ENCODE measurements around the gene CMSS1. TPM values are rescaled to one million over a fixed set of nuclear protein-coding genes. Genes with fewer than 3 reads are reported as not detected.
A peak's percentile ranks its signal among the peaks of the same experiment; 100 is the strongest.

The CMSS1 gene
- total RNA-seq, 1 experiment from 2014 or later, result 55.8 TPM

- Mint-ChIP-seq H3K4me3 (ENCODE audit: low read depth, unreplicated experiment) (no peak overlapping the region), H3K36me3 (ENCODE audit: insufficient read depth, unreplicated experiment) (no peaks in the 10 kb centered on the region), H3K27ac (ENCODE audit: unreplicated experiment) (no peak overlapping the region), H3K27me3 (ENCODE audit: unreplicated experiment) (no peaks in the 10 kb centered on the region), H3K9me3 (ENCODE audit: low read depth, unreplicated experiment) (no peaks in the 10 kb centered on the region), H3K4me1 (ENCODE audit: low read depth, unreplicated experiment) (peaks cover 26% of the 10 kb centered on the region)
- no TSS peak for BruUV-seq (replicated peaks)
- intact Hi-C loops (cut with micrococcal nuclease; ENCODE audit: unreplicated experiment), result no loop called here
- no peak for TF ChIP-seq CTCF (IDR thresholded peaks at IDR 0.05; ENCODE audit: unreplicated experiment)
- CTCF ChIA-PET, result interaction anchor here (0.7 to 0.9 kb wide), 2 partner anchors 36 to 196 kb away, joined by 3 to 4 read pairs; no protein-coding TSS in a partner anchor
- DNase-seq, result no peak
Observed at GRCh38 chr3:99884484-99884883, 66.8 kb downstream of the CMSS1 start.

GRCh38 chr3:99885085-99885484 is 67.4 kb downstream of the CMSS1 start:
- Mint-ChIP-seq H3K4me1 (ENCODE audit: low read depth, unreplicated experiment) (peaks cover 26% of the 10 kb centered on the region), H3K27me3 (ENCODE audit: unreplicated experiment) (no peaks in the 10 kb centered on the region), H3K4me3 (ENCODE audit: low read depth, unreplicated experiment) (no peak overlapping the region), H3K27ac (ENCODE audit: unreplicated experiment) (no peak overlapping the region), H3K36me3 (ENCODE audit: insufficient read depth, unreplicated experiment) (no peaks in the 10 kb centered on the region), H3K9me3 (ENCODE audit: low read depth, unreplicated experiment) (no peaks in the 10 kb centered on the region)
- CTCF ChIA-PET, result interaction anchor here (0.9 kb wide), 1 partner anchor 35 kb away, joined by 4 read pairs; no protein-coding TSS in a partner anchor
- no peak for TF ChIP-seq CTCF (IDR thresholded peaks at IDR 0.05; ENCODE audit: unreplicated experiment)
- no TSS peak for BruUV-seq (replicated peaks)
- intact Hi-C loops (cut with micrococcal nuclease; ENCODE audit: unreplicated experiment), result no loop called here
- DNase-seq, result no peak

- intact Hi-C loops (cut with micrococcal nuclease; ENCODE audit: unreplicated experiment), result no loop called here
- H3K27ac Mint-ChIP-seq (ENCODE audit: unreplicated experiment), result peak overlapping the region; percentile 7
Observed at GRCh38 chr3:99885851-99886250, 68.2 kb downstream of the CMSS1 start.

GRCh38 chr3:99891610-99892285 is 74.1 kb downstream of the CMSS1 start:
- no peak for TF ChIP-seq CTCF (IDR thresholded peaks at IDR 0.05; ENCODE audit: unreplicated experiment)
- H3K4me1 Mint-ChIP-seq (ENCODE audit: low read depth, unreplicated experiment), result peaks cover 14% of the 10 kb centered on the region
- CTCF ChIA-PET, result interaction anchor here (0.8 kb wide), 1 partner anchor 9 kb away, joined by 3 read pairs; no protein-coding TSS in a partner anchor
- no peak overlapping the region for H3K27ac Mint-ChIP-seq (ENCODE audit: unreplicated experiment)
- no peak overlapping the region for H3K4me3 Mint-ChIP-seq (ENCODE audit: low read depth, unreplicated experiment)
- no peaks in the 10 kb centered on the region for H3K27me3 Mint-ChIP-seq (ENCODE audit: unreplicated experiment)
- no peaks in the 10 kb centered on the region for H3K9me3 Mint-ChIP-seq (ENCODE audit: low read depth, unreplicated experiment)
- BruUV-seq (replicated peaks), result no TSS peak
- intact Hi-C loops (cut with micrococcal nuclease; ENCODE audit: unreplicated experiment), result no loop called here
- H3K36me3 Mint-ChIP-seq (ENCODE audit: insufficient read depth, unreplicated experiment), result no peaks in the 10 kb centered on the region
- no peak for DNase-seq

More at GRCh38 chr3:99885851-99886250, 68.2 kb downstream of the CMSS1 start:
- no TSS peak for BruUV-seq (replicated peaks)
- TF ChIP-seq CTCF (IDR thresholded peaks at IDR 0.05; ENCODE audit: unreplicated experiment), result no peak
- Mint-ChIP-seq H3K9me3 (ENCODE audit: low read depth, unreplicated experiment) (no peaks in the 10 kb centered on the region), H3K36me3 (ENCODE audit: insufficient read depth, unreplicated experiment) (no peaks in the 10 kb centered on the region), H3K4me1 (ENCODE audit: low read depth, unreplicated experiment) (peaks cover 26% of the 10 kb centered on the region), H3K4me3 (ENCODE audit: low read depth, unreplicated experiment) (peak overlapping the region; percentile 1), H3K27me3 (ENCODE audit: unreplicated experiment) (no peaks in the 10 kb centered on the region)
- CTCF ChIA-PET, result no interaction called here
- DNase-seq, result no peak

All from Calu3 (cell line).